ENCODE measurements around the gene HHIPL1.

DNA sequence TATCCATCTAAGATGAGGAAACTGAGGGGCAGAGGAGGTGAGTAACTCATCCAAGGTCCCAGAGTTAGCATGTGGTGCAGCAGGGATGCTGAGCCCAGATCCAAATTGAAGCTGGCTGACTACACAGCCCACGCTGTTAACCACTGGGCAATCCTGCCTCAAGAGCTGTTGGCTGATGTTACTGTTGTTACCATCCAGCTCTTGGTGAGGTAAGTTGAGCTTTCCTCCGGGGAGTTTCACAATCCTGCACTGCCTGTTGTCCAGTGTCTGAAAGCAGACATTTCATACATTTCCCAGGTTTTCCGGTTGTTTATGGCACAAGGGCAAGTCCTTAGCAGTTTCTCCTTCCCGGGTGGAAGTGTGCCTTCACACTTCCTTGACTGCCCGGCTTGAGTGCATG is 53.7 kb downstream of the HHIPL1 start:
- TF ChIP-seq POLR2A (IDR thresholded peaks at IDR 0.05; ENCODE audit: low read depth, low read length) (no peak), TAF1 (IDR thresholded peaks at IDR 0.05; ENCODE audit: low read depth, low read length) (no peak)

Data from GM12891 (cell line).